ENCODE data around the gene MTCL1. TPM values are rescaled to one million over a fixed set of nuclear protein-coding genes. Genes with fewer than 3 reads are reported as not detected.

MTCL1 gene
- total RNA-seq, 1 experiment from 2014 or later: 11.2 TPM

DNA sequence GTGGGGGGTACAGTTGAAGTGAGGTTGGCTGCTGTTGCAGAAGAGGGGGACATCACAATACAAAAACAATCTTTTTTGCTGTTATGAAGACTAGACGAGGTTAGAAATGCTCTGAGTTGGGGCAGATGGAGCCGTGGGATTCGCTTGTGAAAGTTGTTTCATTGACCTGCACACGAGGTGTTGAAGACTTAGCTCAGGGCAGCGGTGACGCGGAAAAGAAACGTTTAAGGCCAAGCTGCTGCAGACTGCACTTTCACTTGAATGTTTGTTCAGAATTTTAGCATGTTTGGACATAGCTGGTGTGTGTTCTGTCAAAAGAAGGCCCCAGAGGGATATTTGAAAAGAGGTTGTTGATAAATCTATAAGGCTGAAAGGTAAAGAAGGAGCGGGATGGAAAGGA, 46.3 kb downstream of the MTCL1 start:
- H3K9me3 ChIP-seq (ENCODE audit: low read depth, low read length, poor library complexity, severe bottlenecking): no peaks in the 10 kb centered on the region
- TF ChIP-seq, protein P1, sequence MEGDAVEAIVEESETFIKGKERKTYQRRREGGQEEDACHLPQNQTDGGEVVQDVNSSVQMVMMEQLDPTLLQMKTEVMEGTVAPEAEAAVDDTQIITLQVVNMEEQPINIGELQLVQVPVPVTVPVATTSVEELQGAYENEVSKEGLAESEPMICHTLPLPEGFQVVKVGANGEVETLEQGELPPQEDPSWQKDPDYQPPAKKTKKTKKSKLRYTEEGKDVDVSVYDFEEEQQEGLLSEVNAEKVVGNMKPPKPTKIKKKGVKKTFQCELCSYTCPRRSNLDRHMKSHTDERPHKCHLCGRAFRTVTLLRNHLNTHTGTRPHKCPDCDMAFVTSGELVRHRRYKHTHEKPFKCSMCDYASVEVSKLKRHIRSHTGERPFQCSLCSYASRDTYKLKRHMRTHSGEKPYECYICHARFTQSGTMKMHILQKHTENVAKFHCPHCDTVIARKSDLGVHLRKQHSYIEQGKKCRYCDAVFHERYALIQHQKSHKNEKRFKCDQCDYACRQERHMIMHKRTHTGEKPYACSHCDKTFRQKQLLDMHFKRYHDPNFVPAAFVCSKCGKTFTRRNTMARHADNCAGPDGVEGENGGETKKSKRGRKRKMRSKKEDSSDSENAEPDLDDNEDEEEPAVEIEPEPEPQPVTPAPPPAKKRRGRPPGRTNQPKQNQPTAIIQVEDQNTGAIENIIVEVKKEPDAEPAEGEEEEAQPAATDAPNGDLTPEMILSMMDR (conservative IDR thresholded peaks at IDR 0.05; ENCODE audit: low read depth, low read length): no peak
- no peak for TF ChIP-seq EZH2 (IDR thresholded peaks at IDR 0.05; ENCODE audit: borderline replicate concordance, low read depth, low read length, poor library complexity, severe bottlenecking)
- H3K27me3 ChIP-seq (replicated peaks; ENCODE audit: insufficient read depth, low read depth, low read length, poor library complexity): no peaks in the 10 kb centered on the region
- no peak overlapping the region for H3K27ac ChIP-seq (ENCODE audit: low read depth, low read length, poor library complexity, severe bottlenecking)
- DNase-seq (ENCODE audit: low spot score): no peak
- no peaks in the 10 kb centered on the region for H3K36me3 ChIP-seq (ENCODE audit: insufficient read depth, low read length, poor library complexity, severe bottlenecking)
- ChIA-PET CTCF (no interaction called here), POLR2A (ENCODE audit: low non-redundant PET) (interaction anchor here (0.6 kb wide), 1 partner anchor 646 kb away, joined by 10 read pairs; no protein-coding TSS in a partner anchor)
- BruUV-seq (replicated peaks): no TSS peak
- intact Hi-C loops (cut with micrococcal nuclease; ENCODE audit: unreplicated experiment): loop anchor here (10.0 kb wide), 1 partner anchor 63 kb away; no protein-coding TSS in a partner anchor
- H3K4me1 ChIP-seq (ENCODE audit: insufficient read depth, low read length, poor library complexity, severe bottlenecking): peaks cover 24% of the 10 kb centered on the region
- no peak overlapping the region for H3K4me3 ChIP-seq (ENCODE audit: low read depth, low read length, poor library complexity, severe bottlenecking)

DNA sequence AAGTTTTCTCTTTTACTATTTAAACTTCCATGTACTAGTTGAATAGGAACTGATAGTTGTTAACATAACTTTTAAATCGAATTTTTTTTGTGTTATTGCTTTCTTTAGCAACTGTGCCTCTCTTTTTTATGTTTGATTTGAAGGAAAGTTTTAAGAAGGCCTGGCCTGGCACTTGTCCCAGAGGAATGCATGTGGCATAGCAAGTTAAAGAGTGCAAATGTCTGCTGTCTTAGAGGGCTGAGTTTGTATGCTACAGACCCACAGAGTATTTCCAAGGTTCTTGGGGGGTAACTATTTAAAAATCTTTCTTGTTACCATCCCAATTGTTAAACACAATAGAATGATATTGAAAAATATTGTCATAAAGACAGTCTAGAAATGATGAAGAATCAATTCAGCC, 47.0 kb downstream of the MTCL1 start:
- no TSS peak for BruUV-seq (replicated peaks)
- ChIA-PET CTCF (no interaction called here), POLR2A (ENCODE audit: low non-redundant PET) (interaction anchor here (0.6 kb wide), 1 partner anchor 646 kb away, joined by 10 read pairs; no protein-coding TSS in a partner anchor)
- no peaks in the 10 kb centered on the region for H3K9me3 ChIP-seq (ENCODE audit: low read depth, low read length, poor library complexity, severe bottlenecking)
- intact Hi-C loops (cut with micrococcal nuclease; ENCODE audit: unreplicated experiment): loop anchor here (10.0 kb wide), 1 partner anchor 62 kb away; no protein-coding TSS in a partner anchor
- H3K27me3 ChIP-seq (replicated peaks; ENCODE audit: insufficient read depth, low read depth, low read length, poor library complexity): no peaks in the 10 kb centered on the region
- H3K36me3 ChIP-seq (ENCODE audit: insufficient read depth, low read length, poor library complexity, severe bottlenecking): no peaks in the 10 kb centered on the region
- TF ChIP-seq, protein P1 (conservative IDR thresholded peaks at IDR 0.05; ENCODE audit: low read depth, low read length): no peak
- TF ChIP-seq EZH2 (IDR thresholded peaks at IDR 0.05; ENCODE audit: borderline replicate concordance, low read depth, low read length, poor library complexity, severe bottlenecking): no peak
- no peak overlapping the region for H3K27ac ChIP-seq (ENCODE audit: low read depth, low read length, poor library complexity, severe bottlenecking)
- H3K4me1 ChIP-seq (ENCODE audit: insufficient read depth, low read length, poor library complexity, severe bottlenecking): peaks cover 24% of the 10 kb centered on the region
- no peak overlapping the region for H3K4me3 ChIP-seq (ENCODE audit: low read depth, low read length, poor library complexity, severe bottlenecking)
- no peak for DNase-seq (ENCODE audit: low spot score)

DNA sequence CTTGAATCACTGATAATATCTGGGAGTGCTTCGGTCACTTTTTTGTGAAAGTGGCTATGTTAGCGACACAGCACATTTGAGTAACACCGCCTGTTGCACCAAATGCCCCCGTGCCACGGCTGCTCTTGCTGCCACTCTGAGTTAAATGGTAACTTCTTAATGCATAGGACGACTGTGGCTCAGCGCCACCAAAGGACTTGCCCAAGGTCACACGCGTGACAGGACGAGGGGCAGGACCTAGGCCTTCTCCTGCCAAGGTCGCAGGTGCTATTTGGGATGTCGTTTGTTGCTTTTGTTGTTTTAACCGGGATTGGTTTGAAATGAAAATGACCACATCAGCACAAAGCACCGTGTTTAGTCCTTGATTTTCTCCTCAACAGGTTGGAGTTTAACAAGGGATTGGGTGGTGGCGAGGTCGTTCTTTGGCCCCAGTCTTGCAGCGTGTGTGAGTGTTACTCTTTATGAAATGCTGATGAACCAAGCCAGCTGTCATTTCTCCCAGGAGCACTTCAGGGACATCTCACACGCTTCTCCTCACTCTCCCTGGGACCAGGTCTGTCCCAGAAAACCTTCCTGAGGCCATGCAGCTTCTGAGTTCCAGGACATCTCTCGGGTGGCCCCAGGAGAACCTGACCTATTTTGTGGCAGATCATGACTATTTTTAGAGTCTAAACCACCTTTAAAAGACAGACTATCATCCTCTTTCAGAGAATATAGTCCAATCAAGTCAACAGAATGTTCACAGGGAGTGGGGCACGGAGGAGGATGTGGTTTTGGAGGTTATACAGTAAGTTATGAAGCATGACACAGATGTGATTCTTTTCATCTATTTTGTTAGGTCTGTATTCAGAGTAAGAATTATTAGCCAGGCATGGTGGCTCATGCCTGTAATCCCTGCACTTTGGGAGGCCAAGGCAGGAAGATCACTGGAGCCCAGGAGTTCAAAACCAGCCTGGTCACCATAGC, 49.9 kb downstream of the MTCL1 start:
- Histone ChIP-seq H3K36me3 (ENCODE audit: insufficient read depth, low read length, poor library complexity, severe bottlenecking) (no peaks in the 10 kb centered on the region), H3K4me1 (ENCODE audit: insufficient read depth, low read length, poor library complexity, severe bottlenecking) (peaks cover 22% of the 10 kb centered on the region), H3K4me3 (ENCODE audit: low read depth, low read length, poor library complexity, severe bottlenecking) (no peak overlapping the region), H3K27ac (ENCODE audit: low read depth, low read length, poor library complexity, severe bottlenecking) (no peak overlapping the region), H3K27me3 (replicated peaks; ENCODE audit: insufficient read depth, low read depth, low read length, poor library complexity) (no peaks in the 10 kb centered on the region), H3K9me3 (ENCODE audit: low read depth, low read length, poor library complexity, severe bottlenecking) (no peaks in the 10 kb centered on the region)
- DNase-seq (ENCODE audit: low spot score): no peak
- TF ChIP-seq, protein P1 (conservative IDR thresholded peaks at IDR 0.05; ENCODE audit: low read depth, low read length): no peak
- TF ChIP-seq EZH2 (IDR thresholded peaks at IDR 0.05; ENCODE audit: borderline replicate concordance, low read depth, low read length, poor library complexity, severe bottlenecking): no peak
- intact Hi-C loops (cut with micrococcal nuclease; ENCODE audit: unreplicated experiment): loop anchor here (10.0 kb wide), 1 partner anchor 60 kb away; no protein-coding TSS in a partner anchor
- no TSS peak for BruUV-seq (replicated peaks)
- CTCF ChIA-PET: no interaction called here
- POLR2A ChIA-PET (ENCODE audit: low non-redundant PET): no interaction called here

All from A673 (cell line).